Suprapubic skin (tissue), 4 donors: ENCODE results near the gene URI1. TPM values are rescaled to one million over a fixed set of nuclear protein-coding genes. Genes with fewer than 3 reads are reported as not detected.

Experiments used
- DNase-seq, 2 donors: peaks; one replicate each; pipeline ENCODE4 v3.0.0-alpha.2; 2019; ENCODE audit warnings: low spot score in 2 of 2
- H3K27ac ChIP-seq: fragments of 200-600 bp; sonication (generic); one replicate; pipeline ENCODE4 v1.5.1; 2019
- H3K27me3 ChIP-seq: fragments of 200-600 bp; sonication (generic); one replicate; pipeline ENCODE4 v1.5.1; 2019
- H3K36me3 ChIP-seq: fragments of 200-600 bp; sonication (generic); one replicate; pipeline ENCODE4 v1.5.1; 2019
- H3K4me1 ChIP-seq: fragments of 200-600 bp; sonication (generic); one replicate; pipeline ENCODE4 v1.5.1; 2019
- H3K4me3 ChIP-seq: fragments of 200-600 bp; sonication (generic); one replicate; pipeline ENCODE4 v1.5.1; 2019; ENCODE audit warnings: mild to moderate bottlenecking
- H3K9me3 ChIP-seq: fragments of 200-600 bp; sonication (generic); one replicate; pipeline ENCODE4 v1.5.1; 2019
- EP300 ChIP-seq: sonication (generic); formaldehyde crosslinking; IDR thresholded peaks from one replicate; pipeline ENCODE4 v1.6.1; 2017; ENCODE audit warnings: antibody characterized with exemption
- POLR2A ChIP-seq, 2 donors: fragments of 450-650 bp; IDR thresholded peaks; one replicate each; pipeline ENCODE4 v1.6.1; 2017; ENCODE audit warnings: antibody characterized with exemption in 2 of 2, mild to moderate bottlenecking in 2 of 2, moderate library complexity in 2 of 2
- POLR2AphosphoS5 ChIP-seq, 3 donors: sonication (generic); formaldehyde crosslinking; IDR thresholded peaks; one replicate each; pipeline ENCODE4 v1.6.1; 2017; ENCODE audit warnings: antibody characterized with exemption in 3 of 3
- WGBS: methylation state at CpG from one replicate; pipeline ENCODE4 v1.1.5; 2018; 5-methylcytosine and 5-hydroxymethylcytosine counted together
- total RNA-seq, 4 donors: library from RNA; depleted of rRNA; stranded (reverse); fragments of >200 nt; gene quantifications; one replicate each; pipeline ENCODE4 v1.1.0, GENCODE V29; 2016
- TF ChIP-seq, protein P1 (sequence below), 2 donors: fragments of 200-600 bp in 1 of 2; fragments of 450-650 bp in 1 of 2; sonication (generic) in 1 of 2; IDR thresholded peaks; one replicate each; pipeline ENCODE4 v1.5.1; 2016 to 2019; ENCODE audit warnings: antibody characterized with exemption in 2 of 2, mild to moderate bottlenecking in 1 of 2, moderate library complexity in 1 of 2

URI1 gene
- total RNA-seq, 4 donors from 2014 or later, result 43.8 to 71.2 (median 58.8) TPM

DNA sequence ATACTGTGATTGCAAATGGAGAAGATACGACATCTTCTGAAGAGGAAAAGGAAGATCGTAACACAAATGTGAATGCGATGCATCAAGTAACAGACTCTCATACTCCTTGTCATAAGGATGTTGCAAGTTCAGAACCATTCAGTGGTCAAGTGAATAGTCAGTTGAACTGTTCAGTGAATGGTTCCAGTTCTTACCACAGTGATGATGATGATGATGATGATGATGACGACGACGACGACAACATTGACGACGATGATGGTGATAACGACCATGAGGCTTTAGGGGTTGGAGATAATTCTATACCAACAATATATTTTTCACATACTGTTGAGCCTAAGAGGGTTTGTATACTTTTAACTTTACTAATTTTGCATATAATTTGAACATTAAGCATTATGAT lies 67.0 kb downstream of the URI1 start:
- DNase-seq, result no peak
- Histone ChIP-seq H3K27me3 (no peaks in the 10 kb centered on the region), H3K4me3 (no peak overlapping the region), H3K9me3 (no peaks in the 10 kb centered on the region), H3K4me1 (no peaks in the 10 kb centered on the region), H3K36me3 (peaks cover 43% of the 10 kb centered on the region), H3K27ac (no peak overlapping the region)
- WGBS, result 99% methylated on average over 10 of the region's 10 CpGs
- TF ChIP-seq POLR2A (IDR thresholded peaks at IDR 0.05), result no peak
- TF ChIP-seq, protein P1, sequence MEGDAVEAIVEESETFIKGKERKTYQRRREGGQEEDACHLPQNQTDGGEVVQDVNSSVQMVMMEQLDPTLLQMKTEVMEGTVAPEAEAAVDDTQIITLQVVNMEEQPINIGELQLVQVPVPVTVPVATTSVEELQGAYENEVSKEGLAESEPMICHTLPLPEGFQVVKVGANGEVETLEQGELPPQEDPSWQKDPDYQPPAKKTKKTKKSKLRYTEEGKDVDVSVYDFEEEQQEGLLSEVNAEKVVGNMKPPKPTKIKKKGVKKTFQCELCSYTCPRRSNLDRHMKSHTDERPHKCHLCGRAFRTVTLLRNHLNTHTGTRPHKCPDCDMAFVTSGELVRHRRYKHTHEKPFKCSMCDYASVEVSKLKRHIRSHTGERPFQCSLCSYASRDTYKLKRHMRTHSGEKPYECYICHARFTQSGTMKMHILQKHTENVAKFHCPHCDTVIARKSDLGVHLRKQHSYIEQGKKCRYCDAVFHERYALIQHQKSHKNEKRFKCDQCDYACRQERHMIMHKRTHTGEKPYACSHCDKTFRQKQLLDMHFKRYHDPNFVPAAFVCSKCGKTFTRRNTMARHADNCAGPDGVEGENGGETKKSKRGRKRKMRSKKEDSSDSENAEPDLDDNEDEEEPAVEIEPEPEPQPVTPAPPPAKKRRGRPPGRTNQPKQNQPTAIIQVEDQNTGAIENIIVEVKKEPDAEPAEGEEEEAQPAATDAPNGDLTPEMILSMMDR (IDR thresholded peaks at IDR 0.05), result no peak
- TF ChIP-seq EP300, result no peak
- no peak for TF ChIP-seq POLR2AphosphoS5 (IDR thresholded peaks at IDR 0.05)

DNA sequence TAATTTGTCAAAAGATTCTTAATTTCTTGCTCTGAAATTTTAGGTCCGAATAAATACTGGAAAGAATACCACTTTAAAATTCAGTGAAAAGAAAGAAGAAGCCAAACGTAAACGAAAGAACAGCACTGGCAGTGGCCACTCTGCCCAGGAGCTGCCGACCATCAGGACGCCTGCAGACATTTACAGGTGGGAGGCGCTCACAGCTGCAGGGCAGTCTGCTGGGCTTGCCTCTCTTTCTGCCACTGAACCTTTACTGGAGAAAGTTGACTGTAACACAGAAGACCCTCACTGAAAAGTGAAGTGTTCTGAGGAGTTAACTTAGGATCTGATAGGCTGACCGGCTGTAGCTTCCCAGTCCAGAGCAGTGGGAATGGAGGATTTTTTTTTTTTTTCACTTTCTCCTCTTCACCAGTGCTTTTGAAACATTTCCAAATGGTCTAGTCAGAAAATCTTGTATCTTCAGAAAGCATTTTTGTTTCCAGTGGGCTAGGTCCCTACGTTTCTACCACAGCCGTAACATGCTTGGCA lies 69.1 kb downstream of the URI1 start:
- no peaks in the 10 kb centered on the region for H3K9me3 ChIP-seq
- peaks cover 54% of the 10 kb centered on the region for H3K36me3 ChIP-seq
- H3K4me3 ChIP-seq, result no peak overlapping the region
- H3K27ac ChIP-seq, result no peak overlapping the region
- no peaks in the 10 kb centered on the region for H3K4me1 ChIP-seq
- DNase-seq, result no peak
- H3K27me3 ChIP-seq, result no peaks in the 10 kb centered on the region
- 78% methylated on average over 9 of the region's 9 CpGs for WGBS
- no peak for TF ChIP-seq POLR2AphosphoS5 (IDR thresholded peaks at IDR 0.05)
- TF ChIP-seq POLR2A (IDR thresholded peaks at IDR 0.05), result no peak
- TF ChIP-seq, protein P1 (IDR thresholded peaks at IDR 0.05), result no peak
- TF ChIP-seq EP300, result no peak

DNA sequence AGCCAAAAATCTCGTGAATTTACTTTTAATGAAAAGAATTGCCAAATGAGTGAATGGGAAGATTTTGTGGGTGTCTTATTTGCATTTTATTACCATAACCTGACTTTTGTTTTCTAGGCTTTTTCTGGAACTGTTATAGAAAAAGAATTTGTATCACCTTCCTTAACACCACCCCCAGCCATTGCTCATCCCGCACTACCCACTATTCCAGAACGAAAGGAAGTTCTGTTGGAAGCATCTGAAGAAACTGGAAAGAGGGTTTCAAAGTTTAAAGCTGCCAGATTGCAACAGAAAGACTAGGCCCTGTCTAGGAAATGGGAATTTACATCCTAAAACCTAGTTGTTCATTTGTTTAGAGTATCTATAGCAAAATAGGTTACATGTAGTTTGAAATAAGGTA lies 72.7 kb downstream of the URI1 start:
- TF ChIP-seq POLR2AphosphoS5 (IDR thresholded peaks at IDR 0.05) (no peak), POLR2A (IDR thresholded peaks at IDR 0.05) (no peak), EP300 (no peak)
- TF ChIP-seq, protein P1 (IDR thresholded peaks at IDR 0.05), result no peak
- peaks cover 34% of the 10 kb centered on the region for H3K36me3 ChIP-seq
- no peak overlapping the region for H3K4me3 ChIP-seq
- H3K4me1 ChIP-seq, result no peaks in the 10 kb centered on the region
- DNase-seq, result no peak
- no peak overlapping the region for H3K27ac ChIP-seq
- 94% methylated on average over 3 of the region's 3 CpGs for WGBS
- H3K27me3 ChIP-seq, result no peaks in the 10 kb centered on the region
- no peaks in the 10 kb centered on the region for H3K9me3 ChIP-seq

DNA sequence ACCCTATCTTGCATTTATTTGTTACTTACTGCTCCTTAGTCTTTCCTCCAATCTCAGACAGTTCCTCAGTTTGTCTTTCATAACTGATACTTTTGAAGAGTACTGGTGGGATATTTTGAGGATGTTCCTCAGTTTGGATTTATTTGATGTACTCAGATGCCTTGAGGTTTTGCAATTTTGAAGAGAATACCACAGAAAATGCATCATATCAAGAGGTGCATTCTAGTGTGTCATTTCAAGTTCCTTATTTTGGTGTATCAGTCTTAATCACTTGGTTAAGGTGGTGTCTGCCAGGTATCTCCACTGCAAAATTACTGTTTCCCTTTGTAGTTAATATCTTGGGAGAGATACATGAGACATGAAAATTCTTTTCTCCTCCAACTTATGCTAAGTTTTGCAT lies 75.1 kb downstream of the URI1 start:
- Histone ChIP-seq H3K36me3 (peaks cover 18% of the 10 kb centered on the region), H3K9me3 (no peaks in the 10 kb centered on the region), H3K27me3 (no peaks in the 10 kb centered on the region), H3K27ac (no peak overlapping the region), H3K4me3 (no peak overlapping the region), H3K4me1 (no peaks in the 10 kb centered on the region)
- DNase-seq, result no peak
- no peak for TF ChIP-seq POLR2A (IDR thresholded peaks at IDR 0.05)
- no peak for TF ChIP-seq EP300

DNA sequence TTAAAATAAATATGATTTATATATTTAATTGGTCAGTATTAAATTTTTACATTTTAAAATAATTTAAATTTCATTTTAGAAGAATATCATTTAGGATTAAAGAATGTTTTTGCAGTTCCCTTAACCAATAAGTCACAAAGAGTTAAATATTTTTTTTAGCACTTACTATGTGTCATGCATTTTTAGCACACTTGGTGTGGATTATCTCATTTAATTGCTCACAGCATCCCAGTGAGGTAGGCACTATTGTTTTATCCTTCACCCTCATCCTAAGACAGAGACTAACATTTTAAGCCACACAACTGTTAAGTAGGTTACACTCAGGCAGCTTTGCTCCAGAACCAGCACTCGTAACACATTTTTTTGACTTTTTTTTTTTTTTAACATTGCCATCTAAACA lies 78.2 kb downstream of the URI1 start:
- DNase-seq, result no peak

More for the DNA sequence above, 78.2 kb downstream of the URI1 start:
- no peaks in the 10 kb centered on the region for H3K27me3 ChIP-seq
- no peak overlapping the region for H3K4me3 ChIP-seq
- H3K4me1 ChIP-seq, result no peaks in the 10 kb centered on the region
- no peak for TF ChIP-seq POLR2A (IDR thresholded peaks at IDR 0.05)
- TF ChIP-seq, protein P1 (IDR thresholded peaks at IDR 0.05), result no peak
- TF ChIP-seq EP300, result no peak
- no peak for TF ChIP-seq POLR2AphosphoS5 (IDR thresholded peaks at IDR 0.05)
- H3K36me3 ChIP-seq, result peaks cover 2% of the 10 kb centered on the region
- no peak overlapping the region for H3K27ac ChIP-seq
- 95% methylated on average over 1 of the region's 1 CpG for WGBS
- no peaks in the 10 kb centered on the region for H3K9me3 ChIP-seq
